HFFc6 (cell line): Measurements from ENCODE around the gene KRT9. TPM values are rescaled to one million over a fixed set of nuclear protein-coding genes. Genes with fewer than 3 reads are reported as not detected.
"Not testable (repeated sequence)": the region's sequence is repeated elsewhere in the genome, so short reads cannot be mapped to it uniquely, and the experiment has no call there.

Experiments used
- DNase-seq: peaks from one replicate; pipeline ENCODE4 v3.0.0-alpha.2; 2018
- H3K27ac Mint-ChIP-seq: 2 replicates; pipeline ENCODE4 v1.8.0; 2020; ENCODE audit warnings: mild to moderate bottlenecking, mixed read lengths
- H3K27me3 Mint-ChIP-seq: 2 replicates; pipeline ENCODE4 v1.8.0; 2021; ENCODE audit warnings: mild to moderate bottlenecking, moderate library complexity, mixed read lengths; ENCODE audit not compliant: insufficient read depth
- H3K36me3 Mint-ChIP-seq: 2 replicates; pipeline ENCODE4 v1.8.0; 2021; ENCODE audit warnings: low read depth, mixed read lengths
- H3K4me1 Mint-ChIP-seq: 2 replicates; pipeline ENCODE4 v1.8.0; 2020; ENCODE audit warnings: low read depth, mixed read lengths
- H3K4me3 Mint-ChIP-seq: 2 replicates; pipeline ENCODE4 v1.8.0; 2020; ENCODE audit warnings: mild to moderate bottlenecking, moderate library complexity, mixed read lengths
- H3K9me3 Mint-ChIP-seq: 2 replicates; pipeline ENCODE4 v1.8.0; 2020; ENCODE audit warnings: mild to moderate bottlenecking, mixed read lengths
- total RNA-seq, 6 experiments: library from RNA; stranded (reverse); fragmentation: NEBNext Ultra II Directional; extraction: Animal tissue kit (Norgen Biotek cat#: 25700); gene quantifications; 2 replicates in 1 of 6; 3 replicates in 5 of 6; pipeline ENCODE4 v1.2.3, GENCODE V29; 2021
- TF ChIP-seq, protein P1 (sequence below): fragments of 200-600 bp; sonication (generic); IDR thresholded peaks from 2 replicates; pipeline ENCODE4 v1.5.0; 2021; ENCODE audit warnings: antibody characterized with exemption, mild to moderate bottlenecking

KRT9 gene
- total RNA-seq, 6 experiments from 2014 or later: not detected

DNA sequence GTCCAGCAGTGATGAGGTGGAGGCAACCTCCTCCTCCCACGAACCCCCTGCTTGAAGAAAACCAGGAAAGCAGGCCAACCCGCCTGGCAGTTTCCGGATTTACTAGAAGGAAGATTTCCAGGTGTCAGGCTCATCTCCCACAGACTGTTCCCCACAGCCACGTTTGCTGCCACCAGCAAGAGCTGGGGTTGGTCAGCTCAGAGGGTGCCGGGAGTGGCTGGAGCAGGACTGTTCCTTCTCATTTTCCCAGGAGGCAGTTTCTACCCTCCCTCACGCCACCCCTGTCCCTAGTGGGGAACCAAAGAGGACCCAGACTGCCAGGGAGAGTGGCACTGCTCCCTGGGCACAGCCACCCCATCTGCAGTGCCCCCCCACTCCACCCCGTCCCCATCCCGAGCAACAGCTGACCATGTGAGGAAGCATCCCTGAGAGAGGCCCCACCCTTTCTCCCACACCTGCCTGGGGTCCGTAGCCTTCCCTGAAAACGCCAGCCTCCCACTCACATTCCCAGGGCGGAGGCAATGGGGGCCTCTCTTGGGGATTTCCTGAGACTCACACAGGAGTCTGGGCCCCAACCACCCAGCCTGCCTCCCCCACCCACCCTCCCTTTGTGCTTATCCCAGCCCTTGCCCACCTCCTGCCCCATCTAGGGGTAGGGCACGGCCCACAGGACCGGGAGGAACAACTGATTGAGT is 46.6 kb upstream of the KRT9 start:
- H3K4me3 Mint-ChIP-seq: no peak overlapping the region
- H3K36me3 Mint-ChIP-seq: no peaks in the 10 kb centered on the region
- H3K27ac Mint-ChIP-seq: no peak overlapping the region

DNA sequence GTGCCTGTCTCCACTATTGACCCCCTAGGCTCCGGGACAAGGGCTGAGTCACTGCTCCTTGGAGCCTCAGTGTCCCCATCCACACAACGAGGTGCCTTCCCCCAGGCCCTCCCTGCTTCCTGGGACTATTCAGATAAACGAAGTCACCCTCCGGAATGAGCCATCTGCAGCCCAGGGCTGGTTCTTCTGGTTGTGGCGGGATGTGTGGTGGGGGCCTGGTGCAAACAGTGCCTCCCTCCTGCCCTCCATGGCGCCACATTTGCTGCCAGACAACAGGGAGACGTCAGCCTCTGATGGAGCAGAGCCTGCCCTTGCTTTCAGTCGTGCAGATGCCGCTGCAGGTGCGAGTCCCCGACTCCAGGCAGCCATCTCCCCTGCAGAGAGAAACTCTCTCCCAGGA is 45.8 kb upstream of the KRT9 start:
- H3K27ac Mint-ChIP-seq: no peak overlapping the region
- no peak overlapping the region for H3K4me3 Mint-ChIP-seq
- DNase-seq: no peak
- H3K4me1 Mint-ChIP-seq: peaks cover 18% of the 10 kb centered on the region
- H3K27me3 Mint-ChIP-seq: peaks cover 28% of the 10 kb centered on the region
- no peaks in the 10 kb centered on the region for H3K9me3 Mint-ChIP-seq
- TF ChIP-seq, protein P1, sequence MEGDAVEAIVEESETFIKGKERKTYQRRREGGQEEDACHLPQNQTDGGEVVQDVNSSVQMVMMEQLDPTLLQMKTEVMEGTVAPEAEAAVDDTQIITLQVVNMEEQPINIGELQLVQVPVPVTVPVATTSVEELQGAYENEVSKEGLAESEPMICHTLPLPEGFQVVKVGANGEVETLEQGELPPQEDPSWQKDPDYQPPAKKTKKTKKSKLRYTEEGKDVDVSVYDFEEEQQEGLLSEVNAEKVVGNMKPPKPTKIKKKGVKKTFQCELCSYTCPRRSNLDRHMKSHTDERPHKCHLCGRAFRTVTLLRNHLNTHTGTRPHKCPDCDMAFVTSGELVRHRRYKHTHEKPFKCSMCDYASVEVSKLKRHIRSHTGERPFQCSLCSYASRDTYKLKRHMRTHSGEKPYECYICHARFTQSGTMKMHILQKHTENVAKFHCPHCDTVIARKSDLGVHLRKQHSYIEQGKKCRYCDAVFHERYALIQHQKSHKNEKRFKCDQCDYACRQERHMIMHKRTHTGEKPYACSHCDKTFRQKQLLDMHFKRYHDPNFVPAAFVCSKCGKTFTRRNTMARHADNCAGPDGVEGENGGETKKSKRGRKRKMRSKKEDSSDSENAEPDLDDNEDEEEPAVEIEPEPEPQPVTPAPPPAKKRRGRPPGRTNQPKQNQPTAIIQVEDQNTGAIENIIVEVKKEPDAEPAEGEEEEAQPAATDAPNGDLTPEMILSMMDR: no peak
- no peaks in the 10 kb centered on the region for H3K36me3 Mint-ChIP-seq

More for the DNA sequence above, 46.6 kb upstream of the KRT9 start:
- Mint-ChIP-seq H3K4me1 (peaks cover 18% of the 10 kb centered on the region), H3K27me3 (peaks cover 26% of the 10 kb centered on the region), H3K9me3 (no peaks in the 10 kb centered on the region)
- DNase-seq: no peak
- TF ChIP-seq, protein P1: no peak

DNA sequence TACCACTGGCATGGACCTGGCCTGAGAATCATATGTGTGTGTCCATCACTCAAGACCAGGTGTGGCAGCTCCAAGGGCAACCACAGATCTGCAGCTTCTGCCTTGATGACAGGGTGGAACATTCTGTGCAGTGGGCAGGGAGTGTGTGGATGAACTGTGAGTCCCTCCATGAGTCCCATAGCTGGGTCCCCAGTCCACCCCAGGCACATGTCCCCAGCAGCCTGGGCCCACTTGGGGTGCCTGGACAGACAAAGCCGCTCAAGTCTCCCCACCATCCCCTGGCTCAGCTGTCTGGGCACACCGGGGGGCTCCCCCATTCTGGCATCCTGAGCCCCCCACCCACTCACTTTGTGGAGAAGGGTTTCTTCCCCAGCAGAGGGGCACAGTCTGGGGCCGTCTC is 45.3 kb upstream of the KRT9 start:
- Mint-ChIP-seq H3K27me3 (peaks cover 26% of the 10 kb centered on the region), H3K36me3 (no peaks in the 10 kb centered on the region), H3K9me3 (no peaks in the 10 kb centered on the region), H3K27ac (no peak overlapping the region), H3K4me1 (peaks cover 22% of the 10 kb centered on the region), H3K4me3 (no peak overlapping the region)
- DNase-seq: no peak
- TF ChIP-seq, protein P1: no peak

DNA sequence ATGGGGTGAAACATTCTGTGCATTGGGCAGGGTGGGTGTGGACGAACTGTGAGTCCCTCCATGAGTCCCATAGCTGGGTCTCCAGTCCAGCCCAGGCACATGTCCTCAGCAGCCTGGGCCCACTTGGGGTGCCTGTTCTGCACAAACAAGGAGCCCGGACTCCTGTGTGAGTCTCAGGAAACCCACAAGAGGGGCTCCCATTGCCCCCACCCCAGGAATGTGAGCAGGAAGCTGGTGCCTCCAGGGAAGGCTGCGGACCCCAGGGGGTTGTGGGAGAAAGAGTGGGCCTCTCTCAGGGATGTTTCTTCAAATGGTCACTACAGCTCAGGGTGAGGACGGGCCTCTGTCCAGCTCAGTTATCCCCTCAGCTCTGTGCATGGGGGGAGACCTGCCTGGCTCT is 44.6 kb upstream of the KRT9 start:
- H3K9me3 Mint-ChIP-seq, H3K27ac Mint-ChIP-seq, H3K4me3 Mint-ChIP-seq, DNase-seq, H3K36me3 Mint-ChIP-seq: not testable (repeated sequence)
- Mint-ChIP-seq H3K4me1 (peaks cover 21% of the 10 kb centered on the region), H3K27me3 (peaks cover 27% of the 10 kb centered on the region)

DNA sequence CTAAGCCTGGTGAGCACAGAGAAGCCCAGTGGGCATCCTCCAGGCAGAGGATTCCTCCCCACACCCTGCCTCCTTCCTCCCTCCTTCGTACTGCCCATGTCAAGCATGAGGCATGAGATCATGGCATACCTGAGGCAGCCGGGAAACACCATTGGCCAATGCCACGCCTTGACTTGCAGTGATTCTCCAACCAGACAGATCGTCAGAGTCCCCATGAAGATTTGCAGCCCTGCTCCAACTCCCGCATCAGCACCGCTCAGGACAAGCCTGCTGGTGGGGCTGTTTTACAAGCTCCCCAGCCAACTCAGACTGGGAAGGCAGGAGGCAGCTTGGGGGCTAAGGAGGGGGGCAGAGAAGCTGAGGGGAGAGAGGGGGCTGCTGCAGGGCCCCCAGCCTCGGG is 43.6 kb upstream of the KRT9 start:
- peak; percentile 1 for DNase-seq
- TF ChIP-seq, protein P1: no peak; the same call in 1 of the 2 replicates
- no peaks in the 10 kb centered on the region for H3K36me3 Mint-ChIP-seq
- no peaks in the 10 kb centered on the region for H3K9me3 Mint-ChIP-seq
- no peak overlapping the region for H3K27ac Mint-ChIP-seq
- no peak overlapping the region for H3K4me3 Mint-ChIP-seq
- H3K4me1 Mint-ChIP-seq: peaks cover 14% of the 10 kb centered on the region
- H3K27me3 Mint-ChIP-seq: peaks cover 26% of the 10 kb centered on the region

DNA sequence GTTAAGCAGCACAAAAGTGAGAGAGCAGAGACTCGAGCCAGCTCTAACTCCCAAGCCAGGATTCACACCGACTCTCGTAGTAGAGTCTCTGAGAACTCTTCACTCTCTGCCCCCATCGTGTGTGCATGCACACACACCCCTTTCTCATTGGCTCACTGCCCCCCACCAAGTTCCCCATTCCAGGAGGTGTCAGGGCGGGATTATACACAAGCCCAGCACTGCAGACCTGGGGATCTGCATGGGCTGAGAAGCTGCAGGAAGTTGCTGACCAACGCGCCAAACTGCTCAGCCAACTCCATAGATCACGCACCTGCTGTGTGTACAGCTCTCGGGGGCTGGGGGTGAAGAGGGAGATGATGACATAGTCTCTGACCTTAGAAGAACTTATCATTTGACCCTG is 42.9 kb upstream of the KRT9 start:
- DNase-seq, H3K27ac Mint-ChIP-seq, H3K36me3 Mint-ChIP-seq, H3K9me3 Mint-ChIP-seq, H3K4me3 Mint-ChIP-seq: not testable (repeated sequence)
- Mint-ChIP-seq H3K4me1 (peaks cover 14% of the 10 kb centered on the region), H3K27me3 (peaks cover 28% of the 10 kb centered on the region)

DNA sequence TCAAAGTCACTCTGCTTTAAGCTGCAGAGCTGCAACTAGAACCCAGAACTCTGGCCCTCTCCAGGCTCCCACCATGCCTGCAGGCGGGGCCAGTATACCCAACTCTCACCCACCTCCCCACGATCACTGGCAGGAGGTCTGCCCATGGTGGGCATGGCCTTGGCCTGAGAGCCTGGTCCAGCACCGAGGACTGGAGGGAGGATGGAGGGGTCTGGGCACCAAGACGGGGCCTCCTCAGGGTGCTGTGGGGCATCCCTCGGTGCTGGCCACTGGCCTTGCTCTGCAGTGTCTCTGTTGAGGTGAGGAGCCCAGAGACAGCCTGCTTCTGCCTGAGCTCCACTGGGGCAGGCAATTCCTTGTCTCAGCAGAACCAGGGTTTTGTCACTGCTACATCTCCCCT is 42.2 kb upstream of the KRT9 start:
- H3K27ac Mint-ChIP-seq: no peak overlapping the region
- no peak for DNase-seq
- H3K9me3 Mint-ChIP-seq: no peaks in the 10 kb centered on the region
- no peak overlapping the region for H3K4me3 Mint-ChIP-seq
- TF ChIP-seq, protein P1: no peak
- no peaks in the 10 kb centered on the region for H3K36me3 Mint-ChIP-seq
- peaks cover 32% of the 10 kb centered on the region for H3K27me3 Mint-ChIP-seq
- peaks cover 14% of the 10 kb centered on the region for H3K4me1 Mint-ChIP-seq
